HEK293T (cell line): Measurements from ENCODE around the gene STX4.

Experiments
- ARNT ChIP-seq: fragments of 450-650 bp; IDR thresholded peaks from 2 replicates; pipeline ENCODE4 v1.6.1; 2017; ENCODE audit warnings: mild to moderate bottlenecking
- BHLHE40 ChIP-seq: fragments of 450-650 bp; IDR thresholded peaks from 2 replicates; pipeline ENCODE4 v1.6.1; 2016; ENCODE audit warnings: mild to moderate bottlenecking, moderate library complexity, borderline replicate concordance
- CTBP1 ChIP-seq: fragments of 450-650 bp; IDR thresholded peaks from 2 replicates; pipeline ENCODE4 v1.6.1; 2016; ENCODE audit warnings: borderline replicate concordance
- ELF4 ChIP-seq: fragments of 450-650 bp; IDR thresholded peaks from 2 replicates; pipeline ENCODE4 v1.6.1; 2017; ENCODE audit warnings: antibody characterized with exemption
- FOXK2 ChIP-seq: fragments of 450-650 bp; IDR thresholded peaks from 2 replicates; pipeline ENCODE4 v1.6.1; 2016; ENCODE audit warnings: mild to moderate bottlenecking
- FOXM1 ChIP-seq: fragments of 450-650 bp; IDR thresholded peaks from 2 replicates; pipeline ENCODE4 v1.6.1; 2017; ENCODE audit warnings: mild to moderate bottlenecking, borderline replicate concordance
- HDGF ChIP-seq: fragments of 450-650 bp; IDR thresholded peaks from 2 replicates; pipeline ENCODE4 v1.6.1; 2017; ENCODE audit warnings: antibody characterized with exemption, borderline replicate concordance
- L3MBTL2 ChIP-seq: fragments of 450-650 bp; conservative IDR thresholded peaks from 2 replicates; pipeline ENCODE4 v1.6.1; 2016; ENCODE audit warnings: mild to moderate bottlenecking
- LEF1 ChIP-seq: fragments of 450-650 bp; IDR thresholded peaks from 2 replicates; pipeline ENCODE4 v1.6.1; 2017; ENCODE audit warnings: mild to moderate bottlenecking, borderline replicate concordance
- NFRKB ChIP-seq: fragments of 450-650 bp; IDR thresholded peaks from 2 replicates; pipeline ENCODE4 v1.6.1; 2016; ENCODE audit warnings: mild to moderate bottlenecking, moderate library complexity
- SP1 ChIP-seq: fragments of 450-650 bp; IDR thresholded peaks from 2 replicates; pipeline ENCODE4 v1.6.1; 2017
- SUZ12 ChIP-seq: fragments of 450-650 bp; IDR thresholded peaks from 2 replicates; pipeline ENCODE4 v1.6.1; 2016; ENCODE audit warnings: mild to moderate bottlenecking
- TARDBP ChIP-seq: fragments of 450-650 bp; IDR thresholded peaks from 2 replicates; pipeline ENCODE4 v1.6.1; 2016
- TF ChIP-seq, protein P1 (sequence below): fragments of 450-650 bp; IDR thresholded peaks from 2 replicates; pipeline ENCODE4 v1.6.1; 2016

DNA sequence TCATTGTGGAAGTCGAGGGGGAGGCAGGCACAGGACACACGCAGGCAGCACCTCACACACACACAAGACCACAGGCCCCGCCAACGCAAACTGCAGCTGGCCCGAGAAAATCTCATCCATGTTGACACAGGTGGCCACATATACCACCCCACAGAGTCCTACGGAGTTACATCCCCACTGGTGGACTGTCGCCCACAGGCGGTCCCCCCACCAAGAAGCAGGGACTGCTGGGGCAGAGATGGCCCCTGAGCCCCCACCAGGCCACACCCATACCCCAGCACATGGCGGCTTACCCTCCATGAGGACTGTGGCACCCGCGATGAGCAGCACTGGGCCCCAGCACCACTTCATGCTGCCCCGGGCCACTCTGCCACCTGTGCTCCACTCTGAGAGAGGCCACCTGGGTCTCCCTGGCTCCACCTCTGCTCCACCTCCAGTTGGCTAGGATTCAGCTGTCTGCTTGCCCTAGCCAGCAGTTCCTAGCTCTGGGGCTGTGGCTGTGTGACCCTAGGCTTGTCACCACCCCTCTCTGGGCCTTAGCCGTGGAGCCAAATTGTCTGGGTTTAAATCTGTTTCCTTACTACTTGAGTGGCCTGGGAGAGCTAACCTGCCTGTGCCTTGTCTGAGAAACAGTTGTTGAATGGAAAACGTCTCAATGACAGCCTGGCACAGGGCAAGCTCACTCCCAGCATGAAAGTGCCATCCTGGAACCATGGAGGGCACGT lies 55.3 kb downstream of the STX4 start, which contains the start of gene PRSS53:
- TF ChIP-seq LEF1 (no peak), NFRKB (no peak), ARNT (no peak), FOXM1 (no peak), ELF4 (no peak), FOXK2 (no peak), SP1 (no peak), CTBP1 (no peak), SUZ12 (no peak), BHLHE40 (no peak), TARDBP (no peak), HDGF (no peak), L3MBTL2 (no peak)
- TF ChIP-seq, protein P1, sequence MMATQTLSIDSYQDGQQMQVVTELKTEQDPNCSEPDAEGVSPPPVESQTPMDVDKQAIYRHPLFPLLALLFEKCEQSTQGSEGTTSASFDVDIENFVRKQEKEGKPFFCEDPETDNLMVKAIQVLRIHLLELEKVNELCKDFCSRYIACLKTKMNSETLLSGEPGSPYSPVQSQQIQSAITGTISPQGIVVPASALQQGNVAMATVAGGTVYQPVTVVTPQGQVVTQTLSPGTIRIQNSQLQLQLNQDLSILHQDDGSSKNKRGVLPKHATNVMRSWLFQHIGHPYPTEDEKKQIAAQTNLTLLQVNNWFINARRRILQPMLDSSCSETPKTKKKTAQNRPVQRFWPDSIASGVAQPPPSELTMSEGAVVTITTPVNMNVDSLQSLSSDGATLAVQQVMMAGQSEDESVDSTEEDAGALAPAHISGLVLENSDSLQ: no peak
